Glomerular endothelial cell (primary cell): Measurements from ENCODE around the gene DBNDD1. TPM values are rescaled to one million over a fixed set of nuclear protein-coding genes. Genes with fewer than 3 reads are reported as not detected.
"Not testable (repeated sequence)": the region's sequence is repeated elsewhere in the genome, so short reads cannot be mapped to it uniquely, and the experiment has no call there.

Source experiments
- DNase-seq: peaks from one replicate; pipeline ENCODE4 v3.0.0-alpha.2; 2011; ENCODE audit warnings: low read depth, low spot score; ENCODE audit errors: extremely low read depth
- total RNA-seq: library from RNA; depleted of rRNA; stranded (reverse); fragments of >200 nt; gene quantifications from 2 replicates; pipeline ENCODE4 v1.2.3, GENCODE V29; 2015

DBNDD1 gene
- total RNA-seq, 1 donor from 2014 or later, result 19.0 TPM

DNA sequence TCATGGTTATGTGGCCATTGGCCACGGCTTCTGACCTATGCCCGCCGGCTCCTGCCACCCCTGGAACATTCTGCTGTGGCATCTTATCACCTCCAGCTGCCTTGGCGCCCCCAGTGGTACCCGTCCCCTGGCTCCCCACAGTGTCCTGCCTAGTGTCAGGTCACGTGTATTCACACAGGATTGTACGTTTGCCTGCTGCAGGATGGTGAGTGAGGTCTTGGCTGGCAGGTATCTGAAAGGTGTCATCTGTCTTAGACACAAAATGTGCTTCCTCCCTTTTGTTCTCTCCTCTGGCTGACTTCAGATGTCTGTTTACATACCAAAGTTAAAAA is 24.9 kb downstream of the DBNDD1 start:
- no peak for DNase-seq

DNA sequence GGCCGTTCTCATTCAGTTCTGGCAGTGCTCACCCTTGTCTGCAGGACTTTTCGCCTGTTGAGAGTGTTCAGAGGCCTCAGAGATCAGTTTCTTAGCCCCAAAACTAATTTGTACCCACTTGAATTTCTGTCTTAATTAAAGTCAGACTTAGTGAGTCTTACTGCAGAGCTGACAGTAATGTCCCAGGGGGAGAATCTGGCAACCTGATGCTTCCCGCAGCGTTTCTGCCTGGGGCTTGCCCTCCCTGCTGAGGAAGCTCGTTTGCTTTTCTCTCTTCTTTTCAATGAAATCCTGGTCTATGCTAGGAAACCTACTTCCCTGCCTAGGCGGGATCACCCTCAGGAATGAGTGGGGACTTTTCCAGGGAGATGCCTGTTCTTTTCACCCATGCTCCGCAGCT is 25.3 kb downstream of the DBNDD1 start:
- no peak for DNase-seq

DNA sequence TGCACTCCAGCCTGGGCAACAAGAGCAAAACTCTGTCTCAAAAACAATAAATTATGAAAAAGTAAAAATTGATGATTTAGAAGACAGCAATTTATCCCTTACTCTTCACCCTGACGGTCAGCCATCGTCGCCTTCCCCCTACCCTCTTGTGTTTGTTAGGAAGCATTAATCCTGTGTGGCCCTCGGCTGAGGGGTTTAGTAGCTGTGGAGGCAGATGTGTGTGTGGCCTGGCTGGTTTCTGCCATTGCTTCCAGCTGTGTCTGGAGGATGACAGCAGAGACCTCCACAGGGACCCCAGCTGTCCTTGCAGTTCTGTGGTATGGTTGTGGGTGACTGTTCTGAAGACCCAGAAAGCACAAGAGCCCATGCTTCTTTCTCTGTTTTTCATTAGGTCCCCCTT is 25.9 kb downstream of the DBNDD1 start:
- DNase-seq, result no peak

DNA sequence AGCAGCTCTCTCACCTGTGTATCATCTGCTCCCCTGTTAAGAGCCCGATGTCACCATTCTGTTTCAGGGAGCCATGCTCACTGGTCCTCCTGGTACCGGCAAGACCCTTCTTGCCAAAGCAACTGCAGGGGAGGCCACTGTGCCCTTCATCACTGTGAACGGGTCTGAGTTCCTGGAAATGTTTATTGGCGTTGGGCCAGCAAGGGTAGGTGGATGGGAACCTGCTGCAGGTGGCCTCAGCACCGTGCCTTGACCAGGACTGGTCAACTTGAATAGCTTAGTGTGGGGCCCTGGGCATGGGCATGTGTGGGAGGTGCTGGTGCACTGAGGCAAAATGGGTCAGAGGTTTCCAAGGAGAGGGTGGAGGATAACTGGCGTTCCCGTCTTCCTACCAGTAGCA is 28.5 kb downstream of the DBNDD1 start:
- DNase-seq, result no peak

DNA sequence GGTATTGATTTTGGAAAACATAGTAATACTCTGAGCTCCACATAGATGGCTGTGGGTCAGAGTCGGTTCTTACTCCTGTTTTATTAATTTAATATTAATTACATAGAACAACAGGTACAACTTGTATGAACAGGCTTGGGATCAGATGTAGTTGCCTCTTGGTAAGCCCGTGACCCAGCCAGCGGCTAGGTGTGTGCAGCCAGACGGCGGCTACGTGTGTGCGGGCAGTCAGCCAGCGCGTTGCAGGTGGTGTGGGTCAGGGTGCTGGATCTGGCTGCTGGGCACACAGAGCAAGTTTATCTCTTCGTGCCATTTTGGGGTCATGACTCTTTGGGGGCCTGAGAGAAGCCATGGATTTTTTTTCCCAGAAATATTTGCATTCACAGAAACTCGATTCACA is 30.3 kb downstream of the DBNDD1 start:
- DNase-seq, result no peak

DNA sequence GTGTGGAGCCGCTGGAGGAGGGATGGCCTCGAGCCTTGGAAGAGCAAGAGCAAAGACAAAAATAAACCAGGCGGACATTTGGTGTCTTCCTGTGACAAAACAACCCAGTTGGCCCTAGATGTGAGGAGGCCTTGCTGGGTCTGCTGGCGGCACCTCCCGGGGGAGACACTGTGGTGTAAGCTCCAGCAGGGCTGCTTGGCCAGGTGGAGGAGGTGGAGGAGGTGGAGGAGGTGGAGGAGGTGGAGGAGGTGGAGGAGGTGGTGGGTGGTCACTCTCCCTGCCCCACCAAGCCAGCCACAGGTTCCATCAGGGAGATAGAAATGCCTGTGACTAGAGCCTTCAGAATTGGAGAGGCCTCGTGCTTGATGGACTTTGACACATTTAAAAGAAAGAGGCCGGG is 32.1 kb downstream of the DBNDD1 start:
- no peak for DNase-seq

DNA sequence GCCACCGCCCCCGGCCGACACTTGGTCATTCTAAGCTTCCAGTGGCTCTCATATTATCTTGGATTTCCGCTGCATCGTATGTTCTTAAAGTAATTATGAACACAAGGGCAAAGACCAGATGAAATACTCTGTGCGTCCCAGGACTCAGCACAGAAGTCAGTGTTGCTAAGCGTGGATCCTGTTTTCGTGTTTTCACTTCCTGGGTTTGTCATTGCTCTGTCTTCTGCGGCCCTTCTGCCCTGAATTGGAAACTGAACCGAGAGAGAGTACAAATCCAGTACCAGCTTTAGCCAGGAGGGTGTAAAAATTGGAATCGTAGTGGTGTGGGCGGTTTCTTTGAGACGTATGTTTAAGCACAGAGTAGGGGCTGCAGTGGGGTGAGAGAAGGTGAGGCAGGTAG is 32.7 kb downstream of the DBNDD1 start:
- no peak for DNase-seq

DNA sequence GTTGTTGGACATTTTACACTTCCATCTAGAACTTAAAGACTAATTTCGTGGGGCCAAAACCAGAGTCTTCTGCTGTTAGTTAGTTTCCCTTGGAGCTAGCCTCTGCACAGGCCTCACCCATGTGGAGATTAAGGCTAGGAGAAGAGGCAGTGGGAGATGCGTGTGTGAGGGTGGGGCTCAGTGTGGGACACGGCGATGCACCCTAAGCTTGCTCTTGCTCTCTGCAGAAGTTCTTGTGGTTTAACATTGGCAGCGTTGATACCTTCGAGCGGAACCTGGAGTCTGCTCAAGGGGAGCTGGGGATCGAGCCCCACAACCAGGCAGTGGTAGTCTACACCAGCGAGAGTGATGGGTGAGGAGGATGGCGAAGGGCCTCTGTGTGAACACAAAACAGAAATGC is 34.0 kb downstream of the DBNDD1 start:
- DNase-seq, result no peak

DNA sequence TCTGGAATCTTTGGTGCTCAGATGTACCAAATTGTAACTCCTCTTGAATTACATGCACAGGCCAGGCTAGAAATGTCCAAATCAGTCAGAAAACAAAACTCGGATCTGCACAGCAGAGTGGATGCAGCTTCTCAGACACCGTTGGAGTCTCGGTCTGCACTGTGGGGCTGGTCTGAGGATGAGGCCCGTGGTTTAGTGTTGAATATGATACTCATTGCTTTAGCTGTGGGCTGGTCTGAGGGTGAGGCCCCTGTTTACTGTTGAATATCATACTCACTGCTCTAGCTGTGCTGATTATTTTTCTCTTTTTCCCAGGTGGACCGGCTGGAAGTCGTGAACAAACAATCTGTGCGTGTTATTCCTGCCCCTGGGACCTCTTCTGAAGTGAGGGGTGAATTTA is 35.0 kb downstream of the DBNDD1 start:
- DNase-seq, result no peak

DNA sequence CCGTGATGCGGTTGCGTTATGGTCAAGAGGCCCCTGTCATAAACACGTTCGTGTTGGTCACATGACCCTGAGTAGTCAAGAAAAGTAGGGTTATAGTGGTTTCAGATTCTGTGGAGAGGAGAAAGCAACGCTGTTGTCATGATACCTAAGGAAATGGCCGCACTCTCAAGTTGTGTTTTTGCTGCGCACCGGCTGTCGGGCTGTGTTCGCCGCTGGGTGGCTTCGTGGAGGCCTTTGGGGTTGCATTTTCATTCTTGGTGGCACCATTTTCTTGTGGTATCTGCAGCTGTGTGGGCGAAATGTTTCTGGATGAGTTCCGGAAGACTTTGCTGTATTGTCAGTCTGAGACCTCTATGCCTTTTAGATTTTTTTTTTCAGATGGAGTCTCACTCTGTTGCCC is 35.7 kb downstream of the DBNDD1 start:
- no peak for DNase-seq

DNA sequence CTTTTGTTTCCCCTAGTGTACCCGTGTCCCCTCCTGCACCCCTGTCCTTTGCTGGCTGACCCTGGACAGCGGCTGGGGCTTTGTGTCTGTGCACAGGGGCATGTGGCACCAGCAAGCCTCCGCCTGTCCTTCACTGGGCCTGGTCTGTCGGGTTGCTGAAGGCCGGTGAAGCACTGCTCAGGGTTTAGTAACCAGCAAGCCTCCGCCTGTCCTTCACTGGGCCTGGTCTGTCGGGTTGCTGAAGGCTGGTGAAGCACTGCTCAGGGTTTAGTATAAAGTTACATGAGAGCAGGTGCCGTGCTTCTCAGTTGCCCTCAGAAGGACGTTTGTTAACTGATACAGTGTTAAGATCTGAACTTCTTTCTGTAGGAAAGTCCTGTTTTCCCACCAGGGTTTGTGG is 36.9 kb downstream of the DBNDD1 start:
- no peak for DNase-seq

DNA sequence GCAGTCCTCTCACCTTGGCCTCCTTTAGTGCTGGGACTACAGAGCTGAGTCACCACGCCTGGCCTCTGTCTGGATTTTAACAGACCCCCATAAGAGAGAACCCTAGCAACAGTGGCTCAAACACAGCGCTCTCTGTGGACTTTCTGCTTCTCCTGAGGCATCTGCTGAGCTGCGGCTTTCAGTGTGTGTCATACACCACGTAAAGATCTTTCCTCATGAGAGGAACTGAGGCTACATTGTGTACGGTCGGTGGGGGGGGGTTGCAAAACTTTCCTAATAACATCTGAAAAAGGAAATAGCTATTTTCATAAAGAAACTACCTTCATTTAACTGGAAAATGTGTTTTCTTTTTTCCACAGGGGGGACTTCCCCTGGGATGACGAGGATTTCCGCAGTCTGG is 37.8 kb downstream of the DBNDD1 start:
- no peak for DNase-seq

DNA sequence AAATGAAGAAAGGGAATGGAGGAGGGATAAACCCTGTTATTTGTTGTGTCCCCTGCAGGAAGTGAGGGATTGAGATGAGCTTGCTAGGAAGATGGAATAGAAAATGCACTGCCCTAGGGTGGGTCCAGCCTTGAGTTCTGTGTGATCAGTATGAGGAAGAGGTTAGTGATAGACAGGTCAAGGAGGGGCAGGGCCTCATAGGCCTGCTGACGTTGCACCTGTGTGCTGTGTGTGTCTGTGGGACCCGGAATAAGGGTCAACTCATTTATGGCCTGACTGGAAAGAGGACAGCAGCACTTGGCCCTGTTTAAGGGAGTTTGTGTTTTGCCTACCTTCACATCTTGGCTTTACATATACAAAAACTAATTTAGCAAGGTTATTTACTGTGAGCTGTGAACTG is 44.4 kb downstream of the DBNDD1 start:
- no peak for DNase-seq

DNA sequence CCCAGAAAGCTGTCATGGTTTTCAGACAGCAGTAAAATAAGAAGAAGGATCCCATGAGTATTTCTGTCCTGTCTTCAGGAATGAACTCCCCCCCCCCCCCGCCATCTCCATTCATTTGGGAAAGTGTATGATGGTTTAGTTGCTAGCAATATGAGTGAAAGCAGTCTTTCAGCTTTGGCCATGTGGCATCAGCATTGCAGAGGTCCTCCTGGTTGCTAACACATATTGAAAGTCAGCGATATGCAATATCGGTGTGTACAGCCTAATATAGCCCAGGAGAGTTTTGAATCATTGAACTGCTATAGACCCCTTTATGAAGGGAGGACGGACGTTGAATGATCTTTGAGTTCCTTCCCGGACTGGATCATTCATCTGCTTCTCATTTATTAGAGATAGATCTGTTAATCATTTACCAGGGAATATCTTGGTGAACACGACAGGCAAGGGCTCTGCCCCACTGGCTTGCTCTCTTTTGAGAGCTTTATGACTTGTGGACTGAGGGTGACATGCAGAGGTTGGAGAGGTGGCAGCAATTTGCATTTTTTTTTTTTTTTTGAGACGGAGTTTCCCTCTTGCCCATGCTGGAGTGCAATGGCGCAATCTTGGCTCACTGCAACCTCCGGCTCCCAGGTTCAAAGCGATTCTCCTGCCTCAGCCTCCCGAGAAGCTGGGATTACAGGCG is 45.5 kb downstream of the DBNDD1 start:
- no peak for DNase-seq

DNA sequence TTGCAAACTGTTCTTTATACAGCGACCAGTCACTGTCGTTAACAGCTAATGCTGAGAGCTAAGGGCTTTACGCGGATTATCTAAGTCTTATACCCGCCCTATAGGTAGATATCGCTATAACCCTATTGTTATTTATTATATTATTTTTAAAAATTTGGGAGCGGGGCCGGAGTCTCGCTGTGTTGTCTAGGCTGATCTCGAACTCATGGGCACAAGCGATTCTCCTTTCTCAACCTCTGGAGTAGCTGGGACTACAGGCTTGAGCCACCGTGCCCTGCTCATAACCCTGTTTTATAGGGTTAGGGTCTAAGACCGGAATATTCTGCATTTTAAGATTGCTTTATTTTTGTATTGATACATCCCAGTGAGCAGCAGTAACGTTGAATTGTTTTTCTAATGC is 46.0 kb downstream of the DBNDD1 start:
- DNase-seq, result no peak

DNA sequence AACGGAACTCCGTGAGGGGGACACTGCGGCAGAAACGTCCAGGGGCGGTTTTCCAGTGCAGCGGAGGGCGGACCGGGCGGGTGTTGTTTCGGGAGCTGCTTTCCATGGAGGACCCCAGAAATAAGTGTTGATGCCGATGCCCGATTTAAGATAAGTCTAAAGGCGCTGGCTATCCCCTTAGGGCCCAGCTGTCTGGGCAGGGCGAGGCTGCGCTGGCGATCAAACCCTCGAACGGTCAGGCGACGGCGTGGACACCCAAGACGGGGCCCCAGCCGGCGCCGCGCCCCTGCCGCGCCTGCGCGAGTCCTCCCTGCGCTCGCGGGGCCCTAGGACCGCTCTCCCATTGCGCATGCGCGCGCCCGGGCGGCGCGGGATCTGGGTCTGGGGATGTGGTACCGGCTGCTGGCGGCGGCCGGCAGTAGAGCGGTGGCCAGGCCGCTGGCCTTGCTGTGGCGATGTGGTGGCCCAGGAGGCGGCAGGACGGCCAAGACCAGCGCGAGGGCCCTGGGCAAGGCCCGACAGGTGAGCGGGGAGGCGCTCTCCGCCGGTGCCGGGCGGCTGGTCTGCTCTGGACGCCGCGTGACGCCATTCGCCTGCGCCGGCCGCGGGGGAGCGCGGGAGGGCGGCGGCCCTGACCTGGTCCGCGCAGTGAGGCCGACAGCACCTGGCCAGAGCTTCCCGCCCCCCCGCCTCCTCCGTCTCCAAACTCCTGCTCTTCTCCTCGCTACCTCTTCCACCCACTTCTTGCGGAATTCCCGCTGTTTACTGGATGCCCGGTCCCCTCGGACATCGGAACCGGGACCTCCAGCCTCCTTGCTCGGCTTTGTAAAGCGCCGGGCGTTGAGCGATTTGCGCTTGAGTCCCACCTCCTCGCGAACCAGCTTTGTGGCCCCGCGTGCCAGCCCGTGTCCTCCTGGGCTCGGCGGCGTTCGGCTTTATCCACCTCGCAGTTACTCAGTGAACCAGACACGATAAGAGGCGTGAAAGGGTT is 46.7 kb downstream of the DBNDD1 start:
- DNase-seq, result no peak

DNA sequence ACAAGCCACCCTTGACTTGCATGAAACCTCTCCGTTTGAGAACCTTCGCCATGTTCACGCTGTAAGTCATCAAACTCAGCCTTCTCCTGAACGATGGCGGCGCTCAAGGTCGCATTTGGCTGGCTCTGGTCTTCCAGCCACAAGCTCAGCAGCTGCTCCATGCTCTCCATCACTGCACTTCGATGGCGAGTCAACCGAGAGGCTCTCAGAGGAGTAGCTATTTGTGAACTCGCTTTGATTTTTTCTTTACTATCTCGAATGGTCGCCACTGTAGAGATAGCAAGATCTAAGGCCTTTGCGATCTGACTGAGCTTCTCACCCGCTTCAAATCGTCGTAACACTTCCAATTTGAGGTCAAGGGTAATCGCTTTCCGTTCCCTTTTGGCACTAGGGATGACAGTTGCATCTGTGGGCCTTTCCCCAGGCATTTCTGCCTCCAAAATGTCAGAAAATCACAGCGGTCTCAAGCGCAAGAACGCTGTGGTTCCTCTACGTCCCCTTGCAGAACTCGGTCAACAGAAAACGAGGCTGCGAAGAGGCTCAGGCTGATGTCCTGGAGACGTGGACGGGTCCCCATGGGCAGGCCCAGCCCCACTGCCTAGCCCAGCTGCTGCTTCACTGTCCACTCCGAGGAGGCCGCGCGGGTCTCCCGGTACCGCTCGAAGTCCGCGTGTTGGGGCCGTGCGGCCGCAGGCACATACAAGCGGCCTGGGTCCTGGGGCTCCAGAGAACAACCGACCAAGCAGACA is 47.6 kb downstream of the DBNDD1 start:
- no peak for DNase-seq

DNA sequence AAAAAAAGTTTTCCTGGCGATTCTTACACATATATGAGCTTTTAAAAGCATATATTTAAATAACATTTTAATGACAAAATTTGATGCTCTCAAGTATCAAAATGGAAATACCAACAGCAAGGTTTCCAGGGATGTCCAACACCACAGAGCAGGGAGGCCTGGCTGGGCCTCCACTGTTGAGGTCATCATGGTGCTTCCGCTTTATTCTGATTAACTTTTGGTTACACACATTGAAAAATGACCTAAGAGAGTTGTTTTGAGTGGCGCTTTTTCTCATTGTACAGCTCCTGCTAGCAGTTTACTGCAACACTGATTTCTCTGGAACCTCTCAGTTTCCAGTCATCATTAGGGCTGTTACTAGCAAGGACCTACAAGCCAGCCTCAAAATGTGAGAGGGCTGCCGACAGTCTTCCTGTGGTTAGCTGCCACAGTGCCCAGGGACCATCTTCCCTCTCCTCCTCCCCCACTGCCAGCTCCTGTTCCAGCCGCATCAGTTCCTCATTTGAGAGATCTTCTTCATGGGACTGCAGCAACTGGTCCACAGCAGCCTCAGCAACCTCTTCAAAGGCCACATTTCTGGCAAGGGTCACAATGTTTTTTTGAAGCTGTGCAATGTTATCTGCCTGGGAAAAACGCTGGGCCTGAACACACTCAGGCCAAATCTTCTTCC is 49.4 kb downstream of the DBNDD1 start:
- no peak for DNase-seq

DNA sequence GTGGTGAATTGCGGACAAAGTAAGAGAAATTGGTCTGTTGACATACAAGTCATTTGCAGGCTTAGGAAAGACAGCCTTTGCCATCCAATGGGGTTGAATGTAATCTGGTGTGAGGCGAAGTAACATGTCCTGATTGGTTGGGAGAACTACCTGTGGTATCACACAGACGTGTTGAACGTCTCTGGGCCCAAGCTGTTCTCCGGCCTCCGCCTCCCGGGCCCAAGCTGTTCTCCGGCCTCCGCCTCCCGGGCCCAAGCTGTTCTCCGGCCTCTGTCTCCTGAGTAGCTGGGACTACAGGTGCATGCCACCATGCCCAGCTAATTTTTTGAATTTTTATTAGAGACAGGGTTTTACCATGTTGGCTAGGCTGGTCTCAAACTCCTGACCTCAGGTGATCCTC is 51.2 kb downstream of the DBNDD1 start:
- DNase-seq, result not testable (repeated sequence)

DNA sequence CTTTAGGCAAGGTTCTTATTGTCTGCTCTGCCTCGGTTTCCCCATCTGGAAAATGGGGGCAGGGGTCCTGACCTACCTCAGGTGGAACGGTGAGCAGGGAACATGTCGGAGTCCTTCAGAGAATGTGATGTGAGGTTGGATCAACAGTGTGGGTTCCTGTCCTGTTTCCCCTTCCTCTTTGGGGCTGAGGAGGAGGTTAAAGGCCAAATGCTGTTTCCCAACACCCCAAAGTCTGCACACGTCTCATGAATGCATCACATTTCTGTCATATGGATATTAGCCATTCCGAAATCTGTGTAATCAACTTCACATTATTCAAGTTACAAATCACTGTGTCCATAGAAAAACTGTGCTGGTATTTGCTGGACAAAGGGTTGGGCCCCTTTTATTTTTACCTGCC is 51.8 kb downstream of the DBNDD1 start:
- not testable (repeated sequence) for DNase-seq

DNA sequence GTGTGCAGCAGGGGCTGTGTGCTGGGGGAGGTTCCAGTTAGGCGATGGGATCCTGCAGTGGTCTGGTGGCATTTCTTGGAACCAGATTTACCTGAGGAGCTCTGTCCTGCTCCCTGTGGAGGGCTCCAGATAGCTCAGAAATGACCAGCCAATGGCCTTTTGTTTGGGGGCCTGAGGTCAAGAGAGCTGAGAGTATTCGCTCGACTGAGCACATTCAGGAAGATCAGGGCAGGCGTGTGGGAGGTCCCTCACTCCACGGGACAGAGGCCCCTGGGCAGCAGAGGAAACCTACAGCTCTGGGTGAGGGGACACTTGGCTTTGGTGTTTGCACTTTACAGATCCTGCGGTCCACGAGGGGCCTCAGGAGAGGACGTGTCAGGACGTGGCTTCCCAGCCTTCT is 52.5 kb downstream of the DBNDD1 start:
- no peak for DNase-seq
